ENCODE data around the gene AHSA1. TPM values are rescaled to one million over a fixed set of nuclear protein-coding genes. Genes with fewer than 3 reads are reported as not detected.

Gene AHSA1
- total RNA-seq, 5 donors from 2014 or later (not counting 1 experiment from before 2014, with no cell fraction given) = 59.8 to 101 (median 88.4) TPM

- H3K4me1 ChIP-seq (ENCODE audit: control insufficient read depth in 1 of 2, extremely low read depth in 1 of 2, insufficient read depth in 2 of 2, low read length in 2 of 2) = no peaks in the 10 kb centered on the region
- no peaks in the 10 kb centered on the region for H3K27me3 Mint-ChIP-seq
- H3K4me1 Mint-ChIP-seq = no peaks in the 10 kb centered on the region
- H3K36me3 ChIP-seq (ENCODE audit: control insufficient read depth in 2 of 2, extremely low read depth in 1 of 2, insufficient read depth in 1 of 2, low read length in 1 of 2) = peaks cover 12 to 61% of the 10 kb centered on the region in 2 donors
- WGBS (ENCODE audit: insufficient coverage) = 100% methylated on average over 1 of the region's 1 CpG
- H3K4me3 ChIP-seq (ENCODE audit: control insufficient read depth in 1 of 2, extremely low read depth in 1 of 2, low read length in 1 of 2) = no peak within 1 kb of the TSS
- no peak within 1 kb of the TSS for H3K4me3 Mint-ChIP-seq
- peaks cover 7 to 19% (median 19%) of the 10 kb centered on the region in 3 donors for H3K9me3 Mint-ChIP-seq
- H3K36me3 Mint-ChIP-seq = peaks cover 78% of the 10 kb centered on the region
- ChIA-PET POLR2A (no interaction called here), CTCF (no interaction called here)
- H3K27ac Mint-ChIP-seq = no peak within 1 kb of the TSS
- DNase-seq = no peak
- no peak for ATAC-seq (replicated peaks in 1 of 4)
- no peaks in the 10 kb centered on the region for H3K27me3 ChIP-seq (replicated peaks in 1 of 2; ENCODE audit: control insufficient read depth in 2 of 2, extremely low read depth in 1 of 2, insufficient read depth in 2 of 2, low read length in 1 of 2)
- no peaks in the 10 kb centered on the region for H3K9me3 ChIP-seq
- H3K27ac ChIP-seq (ENCODE audit: low read length) = no peak within 1 kb of the TSS
Observed at GRCh38 chr14:77423423-77423822, 34.5 kb upstream of the AHSA1 start, which contains the start of gene NOXRED1. TSS of gene NOXRED1 (minus strand) at chr14:77423523. CDS start at chr14:77422889, 634 bp downstream.

DNA sequence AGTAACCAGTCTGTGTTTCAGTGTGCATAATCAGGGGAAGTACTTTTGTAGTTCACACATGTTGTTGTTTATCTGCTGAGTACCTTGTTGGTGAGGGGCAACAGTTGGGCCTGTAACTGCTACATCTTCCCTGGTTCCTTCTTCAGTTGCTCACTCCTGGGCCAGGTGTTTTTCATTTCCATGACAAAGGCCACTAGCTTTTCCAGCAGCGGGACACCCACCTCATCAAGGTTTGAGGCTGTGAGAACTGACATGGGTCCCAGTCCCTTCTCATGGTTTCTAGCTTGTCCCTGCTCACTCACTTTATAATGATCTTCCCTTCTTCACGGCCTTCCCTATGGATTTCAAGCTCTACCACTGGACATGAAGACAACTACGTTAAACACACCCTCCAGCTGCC, 33.0 kb upstream of the AHSA1 start:
- no peak overlapping the region for H3K4me3 Mint-ChIP-seq
- H3K4me1 Mint-ChIP-seq = no peaks in the 10 kb centered on the region
- no peaks in the 10 kb centered on the region for H3K27me3 ChIP-seq (replicated peaks in 1 of 2; ENCODE audit: control insufficient read depth in 2 of 2, extremely low read depth in 1 of 2, insufficient read depth in 2 of 2, low read length in 1 of 2)
- H3K4me3 ChIP-seq (ENCODE audit: control insufficient read depth in 1 of 2, extremely low read depth in 1 of 2, low read length in 1 of 2) = no peak overlapping the region
- H3K36me3 Mint-ChIP-seq = peaks cover 89% of the 10 kb centered on the region
- no peak for DNase-seq
- ChIA-PET CTCF (no interaction called here), POLR2A (no interaction called here)
- H3K36me3 ChIP-seq (ENCODE audit: control insufficient read depth in 2 of 2, extremely low read depth in 1 of 2, insufficient read depth in 1 of 2, low read length in 1 of 2) = peaks cover 19 to 76% of the 10 kb centered on the region in 2 donors
- no peaks in the 10 kb centered on the region for H3K27me3 Mint-ChIP-seq
- WGBS (ENCODE audit: insufficient coverage) = 100% methylated on average over 2 of the region's 3 CpGs
- H3K9me3 Mint-ChIP-seq = peaks cover 4 to 12% (median 11%) of the 10 kb centered on the region in 3 donors
- ATAC-seq (replicated peaks in 1 of 4) = no peak
- H3K27ac ChIP-seq (ENCODE audit: low read length) = no peak overlapping the region
- H3K9me3 ChIP-seq = no peaks in the 10 kb centered on the region
- H3K4me1 ChIP-seq (ENCODE audit: control insufficient read depth in 1 of 2, extremely low read depth in 1 of 2, insufficient read depth in 2 of 2, low read length in 2 of 2) = no peaks in the 10 kb centered on the region
- no peak overlapping the region for H3K27ac Mint-ChIP-seq

DNA sequence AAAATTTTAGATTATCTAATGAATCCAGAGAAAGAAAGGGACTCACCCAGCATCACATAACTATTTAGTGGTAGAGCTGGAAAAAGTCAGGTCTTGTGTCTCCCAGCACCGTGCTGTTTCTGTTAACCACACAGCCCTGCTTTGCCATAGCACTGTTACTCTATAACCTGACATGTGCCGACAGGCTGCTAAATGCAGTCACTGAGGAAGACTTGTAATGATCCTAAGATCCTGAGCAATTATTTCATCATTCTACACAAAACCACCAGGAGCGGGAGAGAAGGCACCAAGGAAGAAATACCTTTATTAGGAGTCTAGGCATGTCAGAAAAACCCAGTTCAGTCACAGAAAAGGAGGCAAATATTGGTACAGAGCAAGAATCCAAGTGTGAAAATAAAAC, 31.5 kb upstream of the AHSA1 start:
- ATAC-seq (replicated peaks in 1 of 4) (no peak), DNase-seq (no peak)
- WGBS (ENCODE audit: insufficient coverage) = no CpG with 5 or more reads among the region's 3 CpGs
- CTCF ChIA-PET = interaction anchor here in 1 of 2 donors (0.6 kb wide), 1 partner anchor 160 kb away, joined by 3 read pairs; no protein-coding TSS in a partner anchor
- Histone ChIP-seq H3K27me3 (replicated peaks in 1 of 2; ENCODE audit: control insufficient read depth in 2 of 2, extremely low read depth in 1 of 2, insufficient read depth in 2 of 2, low read length in 1 of 2) (no peaks in the 10 kb centered on the region), H3K36me3 (ENCODE audit: control insufficient read depth in 2 of 2, extremely low read depth in 1 of 2, insufficient read depth in 1 of 2, low read length in 1 of 2) (peaks cover 21 to 83% of the 10 kb centered on the region in 2 donors), H3K4me3 (ENCODE audit: control insufficient read depth in 1 of 2, extremely low read depth in 1 of 2, low read length in 1 of 2) (no peak overlapping the region), H3K9me3 (no peaks in the 10 kb centered on the region), H3K4me1 (ENCODE audit: control insufficient read depth in 1 of 2, extremely low read depth in 1 of 2, insufficient read depth in 2 of 2, low read length in 2 of 2) (no peaks in the 10 kb centered on the region), H3K27ac (ENCODE audit: low read length) (no peak overlapping the region)
- Mint-ChIP-seq H3K36me3 (peaks cover 93% of the 10 kb centered on the region), H3K27me3 (no peaks in the 10 kb centered on the region), H3K4me1 (no peaks in the 10 kb centered on the region), H3K4me3 (no peak overlapping the region), H3K9me3 (peaks cover 0 to 8% (median 5%) of the 10 kb centered on the region in 3 donors), H3K27ac (no peak overlapping the region)
- POLR2A ChIA-PET = no interaction called here

- Histone ChIP-seq H3K4me3 (ENCODE audit: control insufficient read depth in 1 of 2, extremely low read depth in 1 of 2, low read length in 1 of 2) (no peak overlapping the region), H3K36me3 (ENCODE audit: control insufficient read depth in 2 of 2, extremely low read depth in 1 of 2, insufficient read depth in 1 of 2, low read length in 1 of 2) (peaks cover 6 to 59% of the 10 kb centered on the region in 2 donors), H3K27ac (ENCODE audit: low read length) (no peak overlapping the region), H3K27me3 (replicated peaks in 1 of 2; ENCODE audit: control insufficient read depth in 2 of 2, extremely low read depth in 1 of 2, insufficient read depth in 2 of 2, low read length in 1 of 2) (no peaks in the 10 kb centered on the region), H3K9me3 (no peaks in the 10 kb centered on the region), H3K4me1 (ENCODE audit: control insufficient read depth in 1 of 2, extremely low read depth in 1 of 2, insufficient read depth in 2 of 2, low read length in 2 of 2) (no peaks in the 10 kb centered on the region)
- WGBS (ENCODE audit: insufficient coverage) = no CpG with 5 or more reads among the region's 3 CpGs
- DNase-seq = no peak
- Mint-ChIP-seq H3K4me1 (no peaks in the 10 kb centered on the region), H3K9me3 (no peaks in the 10 kb centered on the region), H3K27me3 (no peaks in the 10 kb centered on the region), H3K36me3 (peaks cover 52% of the 10 kb centered on the region), H3K4me3 (no peak overlapping the region), H3K27ac (no peak overlapping the region)
- POLR2A ChIA-PET = no interaction called here
- no peak for ATAC-seq (replicated peaks in 1 of 4)
- CTCF ChIA-PET = no interaction called here
Observed at GRCh38 chr14:77436042-77436441, 21.9 kb upstream of the AHSA1 start.

DNA sequence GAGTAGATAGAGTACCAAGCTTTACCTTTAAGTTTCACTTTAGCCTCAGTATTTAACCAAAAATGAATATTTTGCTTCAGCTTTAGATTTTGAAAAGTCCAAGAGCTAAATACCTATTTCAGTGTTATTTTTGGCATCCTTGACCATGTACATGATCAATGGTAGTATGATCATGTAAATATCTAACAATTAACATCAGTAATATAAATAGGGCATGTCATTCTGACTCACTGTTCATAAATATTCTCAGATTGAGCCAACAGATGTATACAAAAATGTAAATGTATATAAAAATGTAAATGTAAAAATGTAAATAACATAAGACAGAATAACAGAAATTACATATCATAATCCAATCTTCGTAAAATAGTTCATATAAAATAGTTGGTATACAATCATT, 19.3 kb upstream of the AHSA1 start:
- Histone ChIP-seq H3K36me3 (ENCODE audit: control insufficient read depth in 2 of 2, extremely low read depth in 1 of 2, insufficient read depth in 1 of 2, low read length in 1 of 2) (peaks cover 13 to 74% of the 10 kb centered on the region in 2 donors), H3K9me3 (no peaks in the 10 kb centered on the region), H3K27ac (ENCODE audit: low read length) (no peak overlapping the region), H3K27me3 (replicated peaks in 1 of 2; ENCODE audit: control insufficient read depth in 2 of 2, extremely low read depth in 1 of 2, insufficient read depth in 2 of 2, low read length in 1 of 2) (no peaks in the 10 kb centered on the region), H3K4me1 (ENCODE audit: control insufficient read depth in 1 of 2, extremely low read depth in 1 of 2, insufficient read depth in 2 of 2, low read length in 2 of 2) (no peaks in the 10 kb centered on the region), H3K4me3 (ENCODE audit: control insufficient read depth in 1 of 2, extremely low read depth in 1 of 2, low read length in 1 of 2) (no peak overlapping the region)
- Mint-ChIP-seq H3K36me3 (peaks cover 67% of the 10 kb centered on the region), H3K27me3 (no peaks in the 10 kb centered on the region), H3K27ac (no peak overlapping the region), H3K9me3 (no peaks in the 10 kb centered on the region), H3K4me3 (no peak overlapping the region), H3K4me1 (no peaks in the 10 kb centered on the region)
- ChIA-PET CTCF (no interaction called here), POLR2A (no interaction called here)
- DNase-seq (no peak), ATAC-seq (replicated peaks in 1 of 4) (no peak)
- no CpG with 5 or more reads among the region's 1 CpG for WGBS (ENCODE audit: insufficient coverage)

GRCh38 chr14:77439861-77440260, 18.0 kb upstream of the AHSA1 start:
- no CpG with 5 or more reads among the region's 4 CpGs for WGBS (ENCODE audit: insufficient coverage)
- no peak for ATAC-seq (replicated peaks in 1 of 4)
- ChIA-PET CTCF (no interaction called here), POLR2A (no interaction called here)
- Histone ChIP-seq H3K27me3 (replicated peaks in 1 of 2; ENCODE audit: control insufficient read depth in 2 of 2, extremely low read depth in 1 of 2, insufficient read depth in 2 of 2, low read length in 1 of 2) (no peaks in the 10 kb centered on the region), H3K27ac (ENCODE audit: low read length) (no peak overlapping the region), H3K4me3 (ENCODE audit: control insufficient read depth in 1 of 2, extremely low read depth in 1 of 2, low read length in 1 of 2) (no peak overlapping the region), H3K4me1 (ENCODE audit: control insufficient read depth in 1 of 2, extremely low read depth in 1 of 2, insufficient read depth in 2 of 2, low read length in 2 of 2) (no peaks in the 10 kb centered on the region), H3K36me3 (ENCODE audit: control insufficient read depth in 2 of 2, extremely low read depth in 1 of 2, insufficient read depth in 1 of 2, low read length in 1 of 2) (peaks cover 13 to 70% of the 10 kb centered on the region in 2 donors), H3K9me3 (no peaks in the 10 kb centered on the region)
- DNase-seq = no peak
- H3K36me3 Mint-ChIP-seq = peaks cover 61% of the 10 kb centered on the region
- no peaks in the 10 kb centered on the region for H3K27me3 Mint-ChIP-seq
- no peak overlapping the region for H3K27ac Mint-ChIP-seq
- no peaks in the 10 kb centered on the region for H3K4me1 Mint-ChIP-seq
- no peaks in the 10 kb centered on the region for H3K9me3 Mint-ChIP-seq
- H3K4me3 Mint-ChIP-seq = no peak overlapping the region

- Histone ChIP-seq H3K27ac (ENCODE audit: low read length) (no peak overlapping the region), H3K4me1 (ENCODE audit: control insufficient read depth in 1 of 2, extremely low read depth in 1 of 2, insufficient read depth in 2 of 2, low read length in 2 of 2) (no peaks in the 10 kb centered on the region), H3K4me3 (ENCODE audit: control insufficient read depth in 1 of 2, extremely low read depth in 1 of 2, low read length in 1 of 2) (no peak overlapping the region), H3K9me3 (no peaks in the 10 kb centered on the region), H3K36me3 (ENCODE audit: control insufficient read depth in 2 of 2, extremely low read depth in 1 of 2, insufficient read depth in 1 of 2, low read length in 1 of 2) (peaks cover 16 to 59% of the 10 kb centered on the region in 2 donors), H3K27me3 (replicated peaks in 1 of 2; ENCODE audit: control insufficient read depth in 2 of 2, extremely low read depth in 1 of 2, insufficient read depth in 2 of 2, low read length in 1 of 2) (no peaks in the 10 kb centered on the region)
- Mint-ChIP-seq H3K27ac (no peak overlapping the region), H3K27me3 (no peaks in the 10 kb centered on the region), H3K9me3 (no peaks in the 10 kb centered on the region), H3K4me3 (no peak overlapping the region), H3K36me3 (peaks cover 45% of the 10 kb centered on the region), H3K4me1 (no peaks in the 10 kb centered on the region)
- ChIA-PET CTCF (no interaction called here), POLR2A (no interaction called here)
- no peak for ATAC-seq (replicated peaks in 1 of 4)
- 100% methylated on average over 1 of the region's 2 CpGs for WGBS (ENCODE audit: insufficient coverage)
- DNase-seq = no peak
Observed at GRCh38 chr14:77442196-77442595, 15.7 kb upstream of the AHSA1 start.
